Measurements from ENCODE around the gene GALNT1. TPM values are rescaled to one million over a fixed set of nuclear protein-coding genes. Genes with fewer than 3 reads are reported as not detected.

Gene GALNT1
- total and polyA plus RNA-seq, 4 donors, result 57.3 to 96.8 (median 78.8) TPM

- H3K27me3 ChIP-seq (ENCODE audit: control insufficient read depth, insufficient read depth, low read length), result no peaks in the 10 kb centered on the region
- H3K4me3 ChIP-seq (ENCODE audit: low read depth, low read length), result no peak overlapping the region
- 90% methylated on average over 1 of the region's 5 CpGs for WGBS (ENCODE audit: insufficient coverage)
- no peaks in the 10 kb centered on the region for H3K4me1 ChIP-seq (ENCODE audit: control insufficient read depth, insufficient read depth, low read length)
- no peaks in the 10 kb centered on the region for H3K9me3 ChIP-seq (ENCODE audit: control insufficient read depth, insufficient read depth, low read length)
- no peaks in the 10 kb centered on the region for H3K36me3 ChIP-seq (ENCODE audit: control insufficient read depth, insufficient read depth, low read length)
- no peak for DNase-seq (ENCODE audit: low read depth in 4 of 6, low spot score in 6 of 6)
- H3K27ac ChIP-seq (ENCODE audit: low read depth, low read length), result no peak overlapping the region
Measured at GRCh38 chr18:35749701-35750100, 168.2 kb downstream of the GALNT1 start.

- no peak overlapping the region for H3K27ac ChIP-seq (ENCODE audit: low read depth, low read length)
- H3K27me3 ChIP-seq (ENCODE audit: control insufficient read depth, insufficient read depth, low read length), result no peaks in the 10 kb centered on the region
- H3K36me3 ChIP-seq (ENCODE audit: control insufficient read depth, insufficient read depth, low read length), result no peaks in the 10 kb centered on the region
- H3K4me3 ChIP-seq (ENCODE audit: low read depth, low read length), result no peak overlapping the region
- DNase-seq (ENCODE audit: low read depth in 4 of 6, low spot score in 6 of 6), result no peak
- H3K9me3 ChIP-seq (ENCODE audit: control insufficient read depth, insufficient read depth, low read length), result no peaks in the 10 kb centered on the region
- H3K4me1 ChIP-seq (ENCODE audit: control insufficient read depth, insufficient read depth, low read length), result no peaks in the 10 kb centered on the region
- 42% methylated on average over 2 of the region's 2 CpGs for WGBS (ENCODE audit: insufficient coverage)
Measured at GRCh38 chr18:35750929-35751328, 169.4 kb downstream of the GALNT1 start.

- no peaks in the 10 kb centered on the region for H3K36me3 ChIP-seq (ENCODE audit: control insufficient read depth, insufficient read depth, low read length)
- WGBS (ENCODE audit: insufficient coverage), result 86% methylated on average over 3 of the region's 5 CpGs
- no peaks in the 10 kb centered on the region for H3K9me3 ChIP-seq (ENCODE audit: control insufficient read depth, insufficient read depth, low read length)
- no peak overlapping the region for H3K27ac ChIP-seq (ENCODE audit: low read depth, low read length)
- H3K27me3 ChIP-seq (ENCODE audit: control insufficient read depth, insufficient read depth, low read length), result no peaks in the 10 kb centered on the region
- no peaks in the 10 kb centered on the region for H3K4me1 ChIP-seq (ENCODE audit: control insufficient read depth, insufficient read depth, low read length)
- no peak overlapping the region for H3K4me3 ChIP-seq (ENCODE audit: low read depth, low read length)
- no peak for DNase-seq (ENCODE audit: low read depth in 4 of 6, low spot score in 6 of 6)
Measured at GRCh38 chr18:35753306-35753910, 171.9 kb downstream of the GALNT1 start.

GRCh38 chr18:35754464-35754863, 172.9 kb downstream of the GALNT1 start:
- H3K4me3 ChIP-seq (ENCODE audit: low read depth, low read length), result no peak overlapping the region
- H3K27me3 ChIP-seq (ENCODE audit: control insufficient read depth, insufficient read depth, low read length), result no peaks in the 10 kb centered on the region
- no peaks in the 10 kb centered on the region for H3K4me1 ChIP-seq (ENCODE audit: control insufficient read depth, insufficient read depth, low read length)
- H3K9me3 ChIP-seq (ENCODE audit: control insufficient read depth, insufficient read depth, low read length), result no peaks in the 10 kb centered on the region
- WGBS (ENCODE audit: insufficient coverage), result 54% methylated on average over 3 of the region's 4 CpGs
- no peak for DNase-seq (ENCODE audit: low read depth in 4 of 6, low spot score in 6 of 6)
- H3K27ac ChIP-seq (ENCODE audit: low read depth, low read length), result no peak overlapping the region
- no peaks in the 10 kb centered on the region for H3K36me3 ChIP-seq (ENCODE audit: control insufficient read depth, insufficient read depth, low read length)

GRCh38 chr18:35755369-35755768, 173.8 kb downstream of the GALNT1 start:
- Histone ChIP-seq H3K36me3 (ENCODE audit: control insufficient read depth, insufficient read depth, low read length) (no peaks in the 10 kb centered on the region), H3K4me1 (ENCODE audit: control insufficient read depth, insufficient read depth, low read length) (no peaks in the 10 kb centered on the region), H3K27ac (ENCODE audit: low read depth, low read length) (no peak overlapping the region), H3K9me3 (ENCODE audit: control insufficient read depth, insufficient read depth, low read length) (no peaks in the 10 kb centered on the region), H3K27me3 (ENCODE audit: control insufficient read depth, insufficient read depth, low read length) (no peaks in the 10 kb centered on the region), H3K4me3 (ENCODE audit: low read depth, low read length) (no peak overlapping the region)
- no peak for DNase-seq (ENCODE audit: low read depth in 4 of 6, low spot score in 6 of 6)
- WGBS (ENCODE audit: insufficient coverage), result 90% methylated on average over 7 of the region's 7 CpGs

- no peak overlapping the region for H3K4me3 ChIP-seq (ENCODE audit: low read depth, low read length)
- H3K36me3 ChIP-seq (ENCODE audit: control insufficient read depth, insufficient read depth, low read length), result no peaks in the 10 kb centered on the region
- no peak overlapping the region for H3K27ac ChIP-seq (ENCODE audit: low read depth, low read length)
- DNase-seq (ENCODE audit: low read depth in 4 of 6, low spot score in 6 of 6), result peak; percentile 36 to 92 (median 54)
- no peaks in the 10 kb centered on the region for H3K27me3 ChIP-seq (ENCODE audit: control insufficient read depth, insufficient read depth, low read length)
- no peaks in the 10 kb centered on the region for H3K4me1 ChIP-seq (ENCODE audit: control insufficient read depth, insufficient read depth, low read length)
- 0% methylated on average over 1 of the region's 5 CpGs for WGBS (ENCODE audit: insufficient coverage)
- no peaks in the 10 kb centered on the region for H3K9me3 ChIP-seq (ENCODE audit: control insufficient read depth, insufficient read depth, low read length)
Measured at GRCh38 chr18:35756506-35757117, 175.1 kb downstream of the GALNT1 start.

Other genes starting within 250 kb of the GALNT1 start
- 100 to 1,000 TPM in 1 of 2 donors, 10 to 100 TPM in 1; 57.2 to 103 TPM for gene ZNF24, start 237.3 kb upstream of the GALNT1 start, total RNA-seq
- gene ZNF24, start 237.3 kb upstream of the GALNT1 start, polyA plus RNA-seq (ENCODE audit: insufficient read length in 2 of 2), result 10 to 100 TPM; 48.0 to 72.9 TPM
- 1 to 10 TPM; 6.2 to 6.8 TPM for gene ZNF396, start 204.4 kb upstream of the GALNT1 start, total RNA-seq
- 1 to 10 TPM; 4.3 to 5.3 TPM for gene ZNF396, start 204.4 kb upstream of the GALNT1 start, polyA plus RNA-seq (ENCODE audit: insufficient read length in 2 of 2)
- gene INO80C, start 83.8 kb upstream of the GALNT1 start, total RNA-seq, result 1 to 10 TPM; 8.1 to 9.1 TPM
- 10 to 100 TPM; 21.8 to 22.4 TPM for gene INO80C, start 83.8 kb upstream of the GALNT1 start, polyA plus RNA-seq (ENCODE audit: insufficient read length in 2 of 2)

Measured in spinal cord (tissue), 10 donors.